GM21723 (cell line): ENCODE measurements around the gene SLC25A10.

ENCODE experiments used
- ATAC-seq: cut with Tn5 transposase; IDR thresholded peaks from one replicate; pipeline ENCODE4 v1.9.1; 2021; ENCODE audit warnings: mild to moderate bottlenecking, moderate library complexity; ENCODE audit not compliant: unreplicated experiment

Gene SLC25A10

DNA sequence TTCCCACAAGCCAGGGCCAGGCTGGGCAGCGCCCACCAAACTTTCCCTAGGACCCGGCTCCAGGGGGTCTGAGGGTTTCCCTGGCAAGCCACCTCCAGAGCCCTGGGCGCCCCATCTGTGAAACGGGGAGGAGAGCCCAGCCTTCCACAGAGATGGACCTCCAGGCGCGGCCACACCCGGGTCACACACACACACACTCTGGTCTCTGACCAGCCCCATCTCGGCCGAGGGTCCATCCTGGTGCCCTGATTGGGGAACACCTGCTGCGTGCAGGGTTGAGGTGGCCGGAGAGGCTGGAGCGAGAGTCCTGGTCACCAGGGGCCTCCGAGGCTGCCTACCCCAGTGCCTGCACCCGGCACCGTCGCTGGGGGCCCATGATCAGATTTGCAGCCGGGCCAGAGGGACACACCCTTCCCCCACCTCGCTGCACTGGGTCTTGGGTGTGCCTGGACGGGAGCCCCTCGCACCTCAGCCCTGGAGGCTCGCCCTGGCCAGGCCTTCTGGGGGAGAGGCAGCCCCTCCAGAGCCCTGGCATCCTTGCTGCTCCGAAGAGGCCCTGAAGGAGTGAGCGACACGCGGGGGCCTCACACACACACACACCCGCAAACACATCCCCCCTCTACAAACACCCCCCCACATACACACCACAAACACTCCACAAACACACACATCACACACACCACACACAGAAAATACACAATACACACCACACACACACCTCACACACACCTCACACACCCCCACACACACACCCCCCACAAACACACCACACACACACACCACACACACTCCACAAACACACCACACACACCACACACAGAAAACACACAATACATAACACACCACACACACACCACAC is 29.7 kb downstream of the SLC25A10 start:
- no peak for ATAC-seq
